HEK293 (cell line): Measurements from ENCODE around the gene ZNF45.

Experiments
- CTCF ChIA-PET: fragments of 350-600 bp; formaldehyde crosslinking; extraction: SDS; loops from one replicate; lab custom pipeline; 2021; ENCODE audit warnings: antibody characterized with exemption; lab: Yijun Ruan, JAX
- POLR2A ChIA-PET: fragments of 300-600 bp; formaldehyde crosslinking; extraction: SDS; loops from one replicate; lab custom pipeline; 2020; ENCODE audit warnings: antibody characterized with exemption, inconsistent platforms; lab: Yijun Ruan, JAX
- H3K27ac ChIP-seq: fragments of 200-500 bp; sonication (Bioruptor generic); 2 replicates; pipeline ENCODE4 v1.5.1; 2014; ENCODE audit warnings: low read depth, low read length, control low read depth, inconsistent platforms; ENCODE audit errors: extremely low read depth
- H3K36me3 ChIP-seq, 2 experiments: fragments of 200-500 bp in 1 of 2; sonication (Bioruptor generic) in 1 of 2; 1 replicate in 1 of 2; 2 replicates in 1 of 2; pipeline ENCODE4 v1.5.1; 2014 to 2017; ENCODE audit warnings: inconsistent platforms in 2 of 2, low read length in 2 of 2; ENCODE audit not compliant: control insufficient read depth in 2 of 2, insufficient read depth in 1 of 2
- H3K4me1 ChIP-seq: fragments of 200-500 bp; sonication (Bioruptor generic); 2 replicates; pipeline ENCODE4 v1.5.1; 2014; ENCODE audit warnings: mild to moderate bottlenecking, low read length, inconsistent platforms; ENCODE audit not compliant: control insufficient read depth, insufficient read depth
- H3K4me3 ChIP-seq: 2 replicates; pipeline ENCODE4 v1.5.1; 2011; ENCODE audit warnings: low read depth, mild to moderate bottlenecking, control low read depth, low read length, moderate library complexity
- H3K9me3 ChIP-seq: fragments of 200-500 bp; sonication (Bioruptor generic); 2 replicates; pipeline ENCODE4 v1.5.1; 2014; ENCODE audit warnings: low read depth, low read length, inconsistent platforms; ENCODE audit not compliant: control insufficient read depth, insufficient read depth
- GLI2 ChIP-seq: fragments of 450-650 bp; formaldehyde crosslinking; IDR thresholded peaks from 2 replicates; pipeline ENCODE4; 2017; ENCODE audit warnings: missing biosample characterization, missing genetic modification characterization, low read depth, borderline replicate concordance
- KLF16 ChIP-seq: fragments of 450-650 bp; formaldehyde crosslinking; IDR thresholded peaks from 2 replicates; pipeline ENCODE4 v1.5.1; 2017; ENCODE audit warnings: missing biosample characterization, missing genetic modification characterization
- KLF7 ChIP-seq: fragments of 450-650 bp; formaldehyde crosslinking; IDR thresholded peaks from 2 replicates; pipeline ENCODE4 v1.5.1; 2016; ENCODE audit warnings: missing biosample characterization, missing genetic modification characterization, borderline replicate concordance
- KLF8 ChIP-seq: fragments of 450-650 bp; formaldehyde crosslinking; IDR thresholded peaks from 2 replicates; pipeline ENCODE4 v1.5.1; 2016; ENCODE audit warnings: missing biosample characterization, missing genetic modification characterization
- MYNN ChIP-seq: fragments of 450-650 bp; formaldehyde crosslinking; IDR thresholded peaks from 2 replicates; pipeline ENCODE4 v1.5.1; 2016; ENCODE audit warnings: missing biosample characterization, missing genetic modification characterization, borderline replicate concordance
- RBAK ChIP-seq: fragments of 450-650 bp; formaldehyde crosslinking; IDR thresholded peaks from 2 replicates; pipeline ENCODE4 v1.5.1; 2016; ENCODE audit warnings: missing biosample characterization, missing genetic modification characterization
- SCRT1 ChIP-seq: fragments of 450-650 bp; formaldehyde crosslinking; IDR thresholded peaks from 2 replicates; pipeline ENCODE4 v1.5.1; 2016; ENCODE audit warnings: missing biosample characterization, missing genetic modification characterization, borderline replicate concordance
- SETDB1 ChIP-seq: IDR thresholded peaks from one replicate; pipeline ENCODE4 v1.6.1; 2017; ENCODE audit warnings: mild to moderate bottlenecking, low read length, moderate library complexity, mixed read lengths; ENCODE audit not compliant: insufficient read length
- ZBTB8A ChIP-seq: fragments of 450-650 bp; formaldehyde crosslinking; IDR thresholded peaks from 2 replicates; pipeline ENCODE4 v1.5.1; 2016; ENCODE audit warnings: missing biosample characterization, missing genetic modification characterization
- ZNF146 ChIP-seq: fragments of 450-650 bp; formaldehyde crosslinking; IDR thresholded peaks from 2 replicates; pipeline ENCODE4 v1.5.1; 2016; ENCODE audit warnings: missing biosample characterization, missing genetic modification characterization
- ZNF155 ChIP-seq: fragments of 450-650 bp; formaldehyde crosslinking; IDR thresholded peaks from 2 replicates; pipeline ENCODE4 v1.5.1; 2016; ENCODE audit warnings: missing biosample characterization, missing genetic modification characterization
- ZNF223 ChIP-seq: fragments of 450-650 bp; formaldehyde crosslinking; IDR thresholded peaks from 2 replicates; pipeline ENCODE4 v1.5.1; 2016; ENCODE audit warnings: missing biosample characterization, missing genetic modification characterization
- ZNF23 ChIP-seq: fragments of 450-650 bp; formaldehyde crosslinking; IDR thresholded peaks from 2 replicates; pipeline ENCODE4 v1.5.1; 2016; ENCODE audit warnings: missing biosample characterization, missing genetic modification characterization, borderline replicate concordance
- ZNF311 ChIP-seq: fragments of 450-650 bp; formaldehyde crosslinking; IDR thresholded peaks from 2 replicates; pipeline ENCODE4 v1.5.1; 2017; ENCODE audit warnings: missing biosample characterization, missing genetic modification characterization, borderline replicate concordance
- ZNF324 ChIP-seq: fragments of 450-650 bp; formaldehyde crosslinking; IDR thresholded peaks from 2 replicates; pipeline ENCODE4 v1.5.1; 2016; ENCODE audit warnings: missing biosample characterization, missing genetic modification characterization
- ZNF354C ChIP-seq: fragments of 450-650 bp; formaldehyde crosslinking; IDR thresholded peaks from 2 replicates; pipeline ENCODE4 v1.5.1; 2016; ENCODE audit warnings: missing biosample characterization, missing genetic modification characterization, low read depth, borderline replicate concordance
- ZNF366 ChIP-seq: fragments of 450-650 bp; formaldehyde crosslinking; conservative IDR thresholded peaks from 2 replicates; pipeline ENCODE4 v1.5.1; 2016; ENCODE audit warnings: missing biosample characterization, missing genetic modification characterization
- ZNF623 ChIP-seq: fragments of 450-650 bp; formaldehyde crosslinking; IDR thresholded peaks from 2 replicates; pipeline ENCODE4 v1.5.1; 2016; ENCODE audit warnings: missing biosample characterization, missing genetic modification characterization
- ZNF747 ChIP-seq: fragments of 450-650 bp; formaldehyde crosslinking; IDR thresholded peaks from 2 replicates; pipeline ENCODE4 v1.5.1; 2016; ENCODE audit warnings: missing biosample characterization, missing genetic modification characterization
- ZNF777 ChIP-seq: fragments of 450-650 bp; formaldehyde crosslinking; IDR thresholded peaks from 2 replicates; pipeline ENCODE4 v1.5.1; 2017; ENCODE audit warnings: missing biosample characterization, missing genetic modification characterization, borderline replicate concordance
- ZNF792 ChIP-seq: fragments of 450-650 bp; formaldehyde crosslinking; IDR thresholded peaks from 2 replicates; pipeline ENCODE4 v1.5.1; 2016; ENCODE audit warnings: missing biosample characterization, missing genetic modification characterization
- TF ChIP-seq, protein P1 (sequence below): fragments of 450-650 bp; formaldehyde crosslinking; IDR thresholded peaks from 2 replicates; pipeline ENCODE4 v1.5.1; 2016; ENCODE audit warnings: missing biosample characterization, missing genetic modification characterization
- TF ChIP-seq, protein P2 (sequence below): fragments of 450-650 bp; formaldehyde crosslinking; optimal IDR thresholded peaks from 2 replicates; pipeline ENCODE3; 2016; ENCODE audit warnings: missing biosample characterization, mild to moderate bottlenecking, missing genetic modification characterization
- TF ChIP-seq, protein P3 (sequence below): fragments of 450-650 bp; formaldehyde crosslinking; IDR thresholded peaks from 2 replicates; pipeline ENCODE4 v1.5.1; 2016; ENCODE audit warnings: missing biosample characterization, missing genetic modification characterization
- TF ChIP-seq, protein P4 (sequence below): fragments of 450-650 bp; formaldehyde crosslinking; IDR thresholded peaks from 2 replicates; pipeline ENCODE4 v1.5.1; 2016; ENCODE audit warnings: missing biosample characterization, missing genetic modification characterization

ZNF45 gene

DNA sequence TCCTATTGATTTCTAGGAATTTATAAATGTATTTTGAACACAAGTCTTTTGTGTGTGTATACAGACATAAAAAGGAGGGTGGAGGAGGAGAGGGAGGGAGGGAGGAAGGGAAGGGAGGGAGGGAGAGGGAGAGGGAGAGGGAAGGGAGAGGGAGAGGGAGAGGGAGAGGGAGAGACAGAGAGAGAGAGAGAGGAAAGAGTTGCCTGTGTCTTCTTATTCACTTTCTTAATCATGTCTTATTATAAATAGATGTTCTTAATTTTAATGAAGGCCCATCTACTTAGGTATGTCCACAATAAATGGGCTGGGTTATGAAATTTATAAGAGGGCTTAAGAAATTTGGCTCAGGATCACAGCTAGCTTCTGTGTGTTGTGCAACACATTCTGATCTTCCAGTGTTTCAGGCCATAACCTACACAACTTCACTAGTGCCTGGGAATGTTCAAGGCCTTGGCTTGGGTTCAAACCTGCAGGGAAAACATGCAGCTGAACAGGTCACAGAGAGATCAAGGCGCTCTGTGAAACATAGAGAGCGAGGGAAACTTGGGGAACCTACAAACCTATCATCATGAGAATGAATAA lies 39.3 kb downstream of the ZNF45 start (continued):
- TF ChIP-seq, protein P1, sequence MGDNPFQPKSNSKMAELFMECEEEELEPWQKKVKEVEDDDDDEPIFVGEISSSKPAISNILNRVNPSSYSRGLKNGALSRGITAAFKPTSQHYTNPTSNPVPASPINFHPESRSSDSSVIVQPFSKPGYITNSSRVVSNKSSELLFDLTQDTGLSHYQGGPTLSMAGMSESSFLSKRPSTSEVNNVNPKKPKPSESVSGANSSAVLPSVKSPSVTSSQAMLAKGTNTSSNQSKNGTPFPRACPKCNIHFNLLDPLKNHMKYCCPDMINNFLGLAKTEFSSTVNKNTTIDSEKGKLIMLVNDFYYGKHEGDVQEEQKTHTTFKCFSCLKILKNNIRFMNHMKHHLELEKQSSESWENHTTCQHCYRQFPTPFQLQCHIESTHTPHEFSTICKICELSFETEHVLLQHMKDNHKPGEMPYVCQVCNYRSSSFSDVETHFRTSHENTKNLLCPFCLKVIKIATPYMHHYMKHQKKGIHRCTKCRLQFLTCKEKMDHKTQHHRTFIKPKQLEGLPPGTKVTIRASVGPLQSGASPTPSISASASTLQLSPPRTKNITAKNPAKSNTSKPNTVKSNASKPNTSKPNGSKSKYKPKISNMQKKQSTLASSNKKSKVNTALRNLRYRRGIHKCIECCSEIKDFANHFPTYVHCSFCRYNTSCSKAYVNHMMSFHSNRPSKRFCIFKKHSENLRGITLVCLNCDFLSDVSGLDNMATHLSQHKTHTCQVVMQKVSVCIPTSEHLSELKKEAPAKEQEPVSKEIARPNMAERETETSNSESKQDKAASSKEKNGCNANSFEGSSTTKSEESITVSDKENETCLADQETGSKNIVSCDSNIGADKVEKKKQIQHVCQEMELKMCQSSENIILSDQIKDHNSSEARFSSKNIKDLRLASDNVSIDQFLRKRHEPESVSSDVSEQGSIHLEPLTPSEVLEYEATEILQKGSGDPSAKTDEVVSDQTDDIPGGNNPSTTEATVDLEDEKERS, result no peak
- TF ChIP-seq, all 188 proteins: peak for 0

DNA sequence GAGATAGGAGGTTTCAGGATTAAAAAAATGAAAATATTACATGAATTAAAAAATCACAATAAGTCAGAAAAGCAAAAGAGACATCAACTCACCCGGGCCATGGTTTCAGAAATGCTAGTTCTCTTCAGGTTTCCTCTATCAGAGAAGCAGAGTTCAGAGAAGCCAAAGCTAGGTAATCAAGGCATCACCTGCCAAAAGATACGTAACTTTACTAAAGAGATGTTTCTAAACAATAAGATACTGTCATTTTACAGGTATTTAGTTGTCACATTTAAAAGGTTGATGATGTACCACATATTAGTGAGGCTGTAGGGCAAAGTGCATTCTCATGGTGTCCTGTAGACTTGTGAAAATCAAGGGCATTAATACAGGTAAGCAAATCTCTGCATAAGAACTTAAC lies 51.2 kb downstream of the ZNF45 start, which contains the start of gene ZNF404:
ZNF404 (minus strand) TSS at position 101 of the 400 bp plus-strand sequence.
- TF ChIP-seq ZNF146 (no peak), ZNF792 (tag by site-specific recombination) (no peak), GLI2 (tag by site-specific recombination) (0 out of 2 replicates have a peak, but pooled peaks have one; percentile 3)
- TF ChIP-seq, protein P2, sequence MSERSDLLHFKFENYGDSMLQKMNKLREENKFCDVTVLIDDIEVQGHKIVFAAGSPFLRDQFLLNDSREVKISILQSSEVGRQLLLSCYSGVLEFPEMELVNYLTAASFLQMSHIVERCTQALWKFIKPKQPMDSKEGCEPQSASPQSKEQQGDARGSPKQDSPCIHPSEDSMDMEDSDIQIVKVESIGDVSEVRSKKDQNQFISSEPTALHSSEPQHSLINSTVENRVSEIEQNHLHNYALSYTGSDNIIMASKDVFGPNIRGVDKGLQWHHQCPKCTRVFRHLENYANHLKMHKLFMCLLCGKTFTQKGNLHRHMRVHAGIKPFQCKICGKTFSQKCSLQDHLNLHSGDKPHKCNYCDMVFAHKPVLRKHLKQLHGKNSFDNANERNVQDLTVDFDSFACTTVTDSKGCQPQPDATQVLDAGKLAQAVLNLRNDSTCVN (tag by site-specific recombination), result no peak
- Histone ChIP-seq H3K9me3 (peaks cover 64% of the 10 kb centered on the region), H3K4me3 (no peak within 1 kb of the TSS), H3K36me3 (peaks cover 2 to 17% of the 10 kb centered on the region in 2 experiments), H3K4me1 (no peaks in the 10 kb centered on the region; the same call in 1 of the 2 replicates), H3K27ac (no peak within 1 kb of the TSS)
- POLR2A ChIA-PET, result no interaction called here
- CTCF ChIA-PET, result interaction anchor here (1.1 to 1.2 kb wide), 2 partner anchors 17 to 74 kb away, joined by 3 to 4 read pairs; no protein-coding TSS in a partner anchor

DNA sequence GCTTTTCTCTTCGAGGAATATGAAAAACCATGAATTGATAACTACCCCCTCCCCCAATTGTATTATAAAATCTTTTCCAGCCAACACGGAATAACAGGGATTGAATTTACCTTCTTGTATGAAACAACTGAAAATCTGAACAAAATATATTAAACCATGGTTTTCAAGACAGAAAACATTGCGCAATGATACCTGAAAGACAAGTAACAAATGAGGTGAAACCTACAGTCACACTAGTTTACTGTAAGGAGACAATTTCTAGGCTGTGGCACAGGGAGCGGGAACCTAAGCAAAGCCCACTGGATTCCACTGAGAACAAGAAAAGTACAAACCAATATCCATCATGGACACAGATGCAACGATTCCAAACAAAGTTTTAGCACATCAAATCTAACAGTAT lies 54.6 kb downstream of the ZNF45 start:
- Histone ChIP-seq H3K9me3 (peaks cover 65% of the 10 kb centered on the region), H3K4me1 (no peaks in the 10 kb centered on the region; the same call in 1 of the 2 replicates), H3K27ac (no peak overlapping the region), H3K36me3 (peaks cover 5 to 21% of the 10 kb centered on the region in 2 experiments), H3K4me3 (no peak overlapping the region)
- TF ChIP-seq ZNF155 (tag by site-specific recombination), result no peak
- TF ChIP-seq KLF8 (tag by site-specific recombination), result no peak
- no peak for TF ChIP-seq ZNF23
- no peak for TF ChIP-seq ZNF311 (tag by site-specific recombination)
- no peak for TF ChIP-seq ZNF354C (tag by site-specific recombination)
- TF ChIP-seq KLF16, result no peak
- TF ChIP-seq ZBTB8A (tag by site-specific recombination), result no peak
- TF ChIP-seq ZNF623 (tag by site-specific recombination), result no peak
- TF ChIP-seq ZNF366 (tag by site-specific recombination), result no peak
- no peak for TF ChIP-seq ZNF324 (tag by site-specific recombination)
- no peak for TF ChIP-seq SCRT1 (tag by site-specific recombination)
- TF ChIP-seq KLF7 (tag by site-specific recombination), result no peak
- TF ChIP-seq ZNF223, result no peak
- no peak for TF ChIP-seq MYNN (tag by site-specific recombination)
- TF ChIP-seq SETDB1, result no peak
- TF ChIP-seq ZNF777 (tag by site-specific recombination), result no peak
- no peak for TF ChIP-seq RBAK (tag by site-specific recombination)
- TF ChIP-seq, protein P3, sequence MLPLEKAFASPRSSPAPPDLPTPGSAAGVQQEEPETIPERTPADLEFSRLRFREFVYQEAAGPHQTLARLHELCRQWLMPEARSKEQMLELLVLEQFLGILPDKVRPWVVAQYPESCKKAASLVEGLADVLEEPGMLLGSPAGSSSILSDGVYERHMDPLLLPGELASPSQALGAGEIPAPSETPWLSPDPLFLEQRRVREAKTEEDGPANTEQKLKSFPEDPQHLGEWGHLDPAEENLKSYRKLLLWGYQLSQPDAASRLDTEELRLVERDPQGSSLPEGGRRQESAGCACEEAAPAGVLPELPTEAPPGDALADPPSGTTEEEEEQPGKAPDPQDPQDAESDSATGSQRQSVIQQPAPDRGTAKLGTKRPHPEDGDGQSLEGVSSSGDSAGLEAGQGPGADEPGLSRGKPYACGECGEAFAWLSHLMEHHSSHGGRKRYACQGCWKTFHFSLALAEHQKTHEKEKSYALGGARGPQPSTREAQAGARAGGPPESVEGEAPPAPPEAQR, result no peak
- TF ChIP-seq, protein P4, sequence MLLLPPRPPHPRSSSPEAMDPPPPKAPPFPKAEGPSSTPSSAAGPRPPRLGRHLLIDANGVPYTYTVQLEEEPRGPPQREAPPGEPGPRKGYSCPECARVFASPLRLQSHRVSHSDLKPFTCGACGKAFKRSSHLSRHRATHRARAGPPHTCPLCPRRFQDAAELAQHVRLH, result no peak
- no peak for TF ChIP-seq ZNF747 (tag by site-specific recombination)
- POLR2A ChIA-PET, result no interaction called here
- CTCF ChIA-PET, result interaction anchor here (0.6 kb wide), 1 partner anchor 9 kb away, joined by 3 read pairs; no protein-coding TSS in a partner anchor
